ENCODE results near the gene GLG1. TPM values are rescaled to one million over a fixed set of nuclear protein-coding genes. Genes with fewer than 3 reads are reported as not detected.
"Not testable (repeated sequence)": the region's sequence is repeated elsewhere in the genome, so short reads cannot be mapped to it uniquely, and the experiment has no call there.

Gene GLG1
- total RNA-seq, 1 experiment from 2014 or later: 61.4 TPM

- not testable (repeated sequence) for H3K27me3 ChIP-seq (ENCODE audit: control insufficient read depth, insufficient read depth, low read length); DNase-seq; H3K36me3 ChIP-seq (replicated peaks; ENCODE audit: control insufficient read depth, insufficient read depth, low read length)
- H3K4me3 ChIP-seq (ENCODE audit: insufficient read depth, low read depth, low read length): peak overlapping the region; percentile 30
These were observed 200.1 kb downstream of the GLG1 start for GRCh38 chr16:74406600-74407361.

- H3K4me3 ChIP-seq (ENCODE audit: insufficient read depth, low read depth, low read length); H3K27me3 ChIP-seq (ENCODE audit: control insufficient read depth, insufficient read depth, low read length); H3K36me3 ChIP-seq (replicated peaks; ENCODE audit: control insufficient read depth, insufficient read depth, low read length); DNase-seq: not testable (repeated sequence)
These were observed 202.6 kb downstream of the GLG1 start for GRCh38 chr16:74404148-74404933.

- not testable (repeated sequence) for H3K36me3 ChIP-seq (replicated peaks; ENCODE audit: control insufficient read depth, insufficient read depth, low read length); DNase-seq; H3K27me3 ChIP-seq (ENCODE audit: control insufficient read depth, insufficient read depth, low read length); H3K4me3 ChIP-seq (ENCODE audit: insufficient read depth, low read depth, low read length)
These were observed 206.7 kb downstream of the GLG1 start for GRCh38 chr16:74400238-74400637.

GRCh38 chr16:74398212-74398895 is 208.6 kb downstream of the GLG1 start:
- not testable (repeated sequence) for H3K27me3 ChIP-seq (ENCODE audit: control insufficient read depth, insufficient read depth, low read length); DNase-seq; H3K4me3 ChIP-seq (ENCODE audit: insufficient read depth, low read depth, low read length); H3K36me3 ChIP-seq (replicated peaks; ENCODE audit: control insufficient read depth, insufficient read depth, low read length)

Other genes starting within 250 kb of the GLG1 start
- gene NPIPB15, start 230.8 kb downstream of the GLG1 start, total RNA-seq (2014; rRNA removed; shearing (Covaris generic)): not detected in 2 replicates
- 0.55 TPM in 1 of 2 replicates, not detected in the other for gene CLEC18B, start 185.6 kb downstream of the GLG1 start, total RNA-seq (2014; rRNA removed; shearing (Covaris generic))
- 75.9 and 76.3 TPM in 2 replicates for gene RFWD3, start 59.8 kb upstream of the GLG1 start, total RNA-seq (2014; rRNA removed; shearing (Covaris generic))
- gene MLKL, start 93.7 kb upstream of the GLG1 start, total RNA-seq (2014; rRNA removed; shearing (Covaris generic)): 0.59 and 1.3 TPM in 2 replicates
- 1.1 and 1.9 TPM in 2 replicates for gene FA2H, start 167.7 kb upstream of the GLG1 start, total RNA-seq (2014; rRNA removed; shearing (Covaris generic))